ENCODE measurements around the gene EHBP1. TPM values are rescaled to one million over a fixed set of nuclear protein-coding genes. Genes with fewer than 3 reads are reported as not detected.

The EHBP1 gene
- total RNA-seq, 2 experiments from 2014 or later: 22.2 to 24.7 TPM

DNA sequence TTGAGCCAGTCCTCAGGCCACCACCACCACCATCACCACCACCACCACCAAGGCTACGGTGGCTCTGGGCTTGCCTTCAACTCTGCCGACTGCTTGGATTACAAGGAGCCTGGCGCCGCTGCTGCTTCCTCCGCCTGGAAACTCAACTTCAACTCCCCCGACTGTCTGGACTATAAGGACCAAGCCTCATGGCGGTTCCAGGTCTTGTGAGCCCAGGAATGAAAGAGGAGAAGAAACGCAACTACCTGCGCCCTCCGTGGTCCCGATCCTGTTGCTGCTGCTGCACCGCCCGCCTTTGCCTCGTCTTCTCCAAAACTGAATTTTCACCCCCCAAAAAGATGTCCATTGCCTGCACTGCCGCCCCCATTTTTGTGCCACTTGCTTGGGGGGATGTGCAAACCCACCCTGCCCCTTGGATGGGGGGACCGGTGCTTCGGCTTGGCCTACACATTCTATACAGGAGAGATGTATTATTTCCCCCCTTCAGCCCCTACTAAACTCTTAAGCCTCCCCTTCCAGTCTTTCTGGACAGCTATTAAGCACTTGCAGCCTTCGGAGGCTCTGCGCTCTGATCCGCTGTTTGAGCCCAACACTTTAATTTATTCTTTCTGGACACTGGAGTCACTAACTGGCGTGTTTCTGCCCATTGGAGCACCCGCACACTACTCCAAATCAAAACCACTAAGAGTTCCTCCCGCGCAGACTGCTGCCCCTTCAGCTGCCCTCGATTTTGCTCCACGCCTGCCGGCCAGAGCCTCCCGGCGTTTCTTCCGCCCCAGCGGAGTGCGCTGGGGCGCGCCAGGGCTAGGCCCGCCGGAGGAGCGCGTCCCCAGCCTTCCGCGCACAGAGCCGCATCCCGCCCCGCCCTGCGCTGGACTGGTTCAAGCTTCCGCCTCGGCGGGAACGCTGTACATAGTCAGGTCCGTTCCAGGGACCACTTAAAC, 350.9 kb downstream of the EHBP1 start:
- Mint-ChIP-seq H3K9me3 (no peaks in the 10 kb centered on the region), H3K4me1 (peaks cover 56% of the 10 kb centered on the region), H3K27ac (no peak overlapping the region), H3K27me3 (peaks cover 89% of the 10 kb centered on the region), H3K4me3 (peak overlapping the region; percentile 43), H3K36me3 (ENCODE audit: low read depth) (peaks cover 10% of the 10 kb centered on the region)
- POLR2A ChIA-PET: no interaction called here
- CTCF ChIA-PET: interaction anchor here (1.0 kb wide), 1 partner anchor 12 kb away, joined by 3 read pairs; no protein-coding TSS in a partner anchor
- no peak for DNase-seq

DNA sequence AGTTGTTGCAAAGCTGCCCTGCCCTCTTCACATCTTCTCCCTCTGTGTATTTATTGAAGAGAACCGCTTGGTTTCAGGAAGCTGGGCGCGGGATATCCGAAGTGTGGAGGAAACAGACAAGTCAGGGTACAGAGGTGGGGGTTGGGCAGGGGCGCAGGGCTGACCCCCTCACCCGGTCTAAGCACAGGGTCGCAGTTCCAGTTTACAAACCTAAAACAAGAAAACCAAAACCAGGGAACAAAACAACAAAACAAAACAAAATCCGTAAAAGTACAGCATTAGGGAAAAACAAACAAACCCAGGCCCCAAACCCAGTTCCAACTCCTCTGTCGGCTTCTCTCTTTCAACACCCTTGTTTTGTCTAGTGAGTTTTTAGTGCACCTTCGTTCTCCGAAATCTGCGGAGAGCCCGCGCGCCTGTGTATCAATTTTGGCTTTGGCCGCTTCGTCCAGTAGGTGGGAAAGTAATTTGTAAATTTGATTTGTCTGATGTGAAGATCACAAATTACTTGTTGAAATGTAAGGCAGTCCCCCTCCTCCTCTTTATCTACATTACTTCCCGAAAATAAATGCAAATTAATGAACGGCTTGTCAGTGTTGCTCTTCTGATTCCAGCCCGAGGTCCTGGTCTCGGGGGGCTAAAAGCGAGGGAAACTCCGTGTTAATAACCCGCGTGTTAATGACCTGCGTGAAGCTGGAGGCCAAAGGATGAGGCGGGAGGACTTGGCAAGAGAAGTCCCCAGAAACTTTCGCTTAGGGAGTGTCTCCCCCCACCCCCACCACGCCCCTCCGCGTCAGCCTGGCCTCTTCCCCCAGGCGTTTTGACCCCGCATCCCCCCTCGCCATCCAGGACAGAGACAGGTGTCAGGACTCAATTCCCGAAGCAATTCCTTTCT, 352.0 kb downstream of the EHBP1 start:
- Mint-ChIP-seq H3K4me1 (peaks cover 53% of the 10 kb centered on the region), H3K27me3 (peaks cover 89% of the 10 kb centered on the region), H3K27ac (no peak overlapping the region), H3K9me3 (no peaks in the 10 kb centered on the region), H3K4me3 (peak overlapping the region; percentile 24), H3K36me3 (ENCODE audit: low read depth) (peaks cover 10% of the 10 kb centered on the region)
- no peak for DNase-seq
- ChIA-PET POLR2A (no interaction called here), CTCF (no interaction called here)

DNA sequence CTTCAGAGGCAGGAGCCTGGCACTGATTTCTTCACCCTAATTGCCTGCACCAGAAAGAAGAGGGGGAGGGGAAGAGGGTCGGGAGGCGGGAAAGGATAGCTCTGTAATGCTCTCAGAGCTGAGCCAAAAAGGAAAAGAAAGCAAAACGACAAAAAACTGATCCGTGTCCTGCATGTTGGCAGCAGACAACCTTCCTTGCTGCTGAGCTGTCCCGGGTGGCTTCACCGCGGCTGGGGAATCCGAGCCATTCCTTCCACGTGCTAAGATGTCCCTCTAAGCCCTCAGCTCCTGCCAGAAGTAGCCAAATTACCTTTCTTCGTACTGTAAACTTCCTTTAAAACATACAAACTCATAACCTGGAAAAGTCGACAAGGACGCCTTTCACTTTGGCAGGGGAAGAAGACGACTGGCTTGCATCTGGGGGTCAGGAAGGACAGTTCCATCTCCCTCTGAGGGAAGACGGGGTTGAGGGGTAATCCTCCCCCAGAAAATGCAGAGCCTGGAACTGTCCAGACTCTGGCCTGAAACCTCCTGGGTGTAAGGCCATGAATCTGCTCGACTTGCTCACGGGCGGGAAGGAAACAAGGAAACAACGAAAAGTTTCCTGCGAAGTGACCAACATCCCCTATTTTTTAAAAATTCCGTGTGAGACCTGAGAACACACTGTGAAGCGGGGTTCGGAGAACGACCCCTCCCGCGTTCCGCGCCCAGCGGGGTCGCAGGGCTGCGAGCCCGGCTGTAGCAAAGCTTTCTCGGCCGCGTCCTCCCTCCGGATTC, 352.8 kb downstream of the EHBP1 start:
- Mint-ChIP-seq H3K9me3 (no peaks in the 10 kb centered on the region), H3K27ac (no peak overlapping the region), H3K36me3 (ENCODE audit: low read depth) (peaks cover 10% of the 10 kb centered on the region), H3K27me3 (peaks cover 85% of the 10 kb centered on the region), H3K4me1 (peaks cover 51% of the 10 kb centered on the region), H3K4me3 (peak overlapping the region; percentile 58)
- ChIA-PET POLR2A (no interaction called here), CTCF (no interaction called here)
- DNase-seq: no peak

DNA sequence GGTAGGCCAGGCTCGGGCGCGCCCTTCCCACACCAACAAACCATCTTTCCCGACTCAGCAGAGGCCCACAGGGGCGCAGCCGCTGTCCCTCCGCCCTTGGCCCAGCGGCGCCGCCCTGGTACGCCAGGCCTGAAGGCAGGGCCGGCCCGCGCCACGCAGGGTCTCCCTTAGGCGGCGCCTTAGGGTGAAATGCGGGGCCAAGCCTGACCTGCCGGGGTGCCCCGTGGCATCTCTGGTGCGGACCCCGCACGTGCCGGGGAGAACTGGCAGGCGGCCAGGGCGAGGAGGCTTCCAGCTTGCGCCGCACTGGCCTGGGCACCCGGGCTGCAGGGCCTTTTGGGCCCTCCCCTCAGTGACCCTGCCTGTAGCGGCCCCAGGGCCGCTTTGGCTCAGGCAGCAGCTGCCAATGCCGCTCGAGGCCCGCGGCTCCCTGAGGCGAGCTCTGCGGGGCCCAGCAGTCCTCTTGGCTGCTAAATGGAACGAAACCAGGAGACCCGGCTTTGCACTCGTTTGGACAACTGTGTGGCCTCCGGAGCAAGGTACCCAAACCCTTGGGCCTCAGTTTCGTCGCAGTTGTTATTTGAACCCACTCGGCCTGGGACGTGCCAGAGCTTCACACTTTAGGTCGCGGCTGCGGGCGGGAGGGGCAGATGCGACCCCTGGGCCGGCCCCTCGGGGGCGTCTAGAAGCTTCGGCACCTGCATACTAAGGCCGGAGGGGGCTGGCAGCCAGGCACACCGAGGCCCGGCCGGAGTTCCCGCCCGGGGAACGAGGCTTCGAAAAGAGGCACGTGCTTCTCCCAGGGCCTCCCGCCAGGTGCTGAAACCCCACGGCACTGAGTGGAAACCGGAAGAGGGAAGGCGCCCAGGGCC, 353.6 kb downstream of the EHBP1 start:
- CTCF ChIA-PET: interaction anchor here (0.6 kb wide), 1 partner anchor 1267 kb away, joined by 3 read pairs; no protein-coding TSS in a partner anchor
- H3K4me3 Mint-ChIP-seq: no peak overlapping the region
- H3K4me1 Mint-ChIP-seq: peaks cover 44% of the 10 kb centered on the region
- no peak overlapping the region for H3K27ac Mint-ChIP-seq
- peaks cover 84% of the 10 kb centered on the region for H3K27me3 Mint-ChIP-seq
- POLR2A ChIA-PET: no interaction called here
- no peaks in the 10 kb centered on the region for H3K9me3 Mint-ChIP-seq
- H3K36me3 Mint-ChIP-seq (ENCODE audit: low read depth): peaks cover 10% of the 10 kb centered on the region
- no peak for DNase-seq

DNA sequence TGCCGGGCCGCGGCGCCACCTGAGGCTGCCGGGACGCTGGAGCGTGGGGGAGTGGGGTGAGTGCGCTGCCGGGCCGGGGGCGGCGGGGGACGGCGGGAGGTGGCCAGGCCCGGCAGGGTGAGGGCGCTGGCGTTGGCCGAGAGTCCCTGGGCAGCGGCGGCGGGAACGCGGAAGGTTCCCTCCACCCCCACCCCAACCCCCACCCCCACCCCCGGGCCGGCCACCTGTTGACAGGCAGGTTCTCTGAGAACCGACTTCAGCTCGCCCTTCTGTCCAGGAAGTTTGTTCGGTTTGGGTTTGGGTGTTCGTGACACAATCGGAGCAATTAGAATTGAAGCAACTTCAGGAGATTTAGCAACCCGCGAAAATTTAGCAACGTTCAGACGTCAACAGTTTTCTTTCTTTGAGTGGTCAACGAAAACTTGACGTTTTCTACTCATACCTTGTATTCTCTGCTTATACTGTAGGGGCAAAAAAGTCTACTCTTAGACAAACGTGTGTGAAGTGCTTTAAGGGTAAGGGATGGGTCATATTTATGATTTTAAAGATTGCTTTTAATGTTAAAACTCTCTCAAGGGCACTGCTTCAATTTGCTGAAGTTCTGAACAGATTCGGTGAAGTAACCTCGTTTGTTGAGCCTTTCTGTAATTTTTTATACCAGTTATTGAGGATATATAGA, 354.4 kb downstream of the EHBP1 start:
- peaks cover 36% of the 10 kb centered on the region for H3K4me1 Mint-ChIP-seq
- peak overlapping the region; percentile 25 for H3K27ac Mint-ChIP-seq
- no peak for DNase-seq
- peaks cover 10% of the 10 kb centered on the region for H3K36me3 Mint-ChIP-seq (ENCODE audit: low read depth)
- no peaks in the 10 kb centered on the region for H3K9me3 Mint-ChIP-seq
- ChIA-PET POLR2A (no interaction called here), CTCF (interaction anchor here (0.6 kb wide), 1 partner anchor 1268 kb away, joined by 3 read pairs; no protein-coding TSS in a partner anchor)
- H3K4me3 Mint-ChIP-seq: peak overlapping the region; percentile 35
- H3K27me3 Mint-ChIP-seq: peaks cover 82% of the 10 kb centered on the region

DNA sequence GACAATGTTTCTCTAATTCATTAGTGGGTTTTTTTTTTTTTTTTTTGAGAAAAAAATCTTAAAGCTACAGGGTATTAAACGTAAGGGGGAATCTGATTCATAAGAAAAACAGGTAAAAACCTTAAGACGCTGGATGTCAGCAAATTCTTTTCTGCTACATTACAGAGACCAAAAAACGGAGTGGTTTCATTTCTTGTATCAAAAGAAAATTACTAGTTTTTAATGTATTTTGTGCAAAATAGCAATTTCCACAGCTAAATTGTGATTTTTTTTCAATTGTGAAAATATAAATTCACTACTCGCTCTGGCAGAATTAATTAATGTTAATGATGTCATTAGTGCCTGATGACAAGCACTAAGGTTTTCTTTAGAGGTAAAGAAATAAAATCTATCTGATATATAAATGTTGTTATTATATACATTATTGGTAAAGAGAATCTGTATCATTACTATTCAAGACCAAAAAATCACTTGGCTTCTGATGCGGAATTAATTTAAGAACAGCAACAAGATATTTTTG, 355.0 kb downstream of the EHBP1 start:
- H3K27ac Mint-ChIP-seq: peak overlapping the region; percentile 25
- peaks cover 78% of the 10 kb centered on the region for H3K27me3 Mint-ChIP-seq
- no peaks in the 10 kb centered on the region for H3K9me3 Mint-ChIP-seq
- CTCF ChIA-PET: no interaction called here
- peaks cover 34% of the 10 kb centered on the region for H3K4me1 Mint-ChIP-seq
- peaks cover 10% of the 10 kb centered on the region for H3K36me3 Mint-ChIP-seq (ENCODE audit: low read depth)
- POLR2A ChIA-PET: no interaction called here
- no peak overlapping the region for H3K4me3 Mint-ChIP-seq
- no peak for DNase-seq

DNA sequence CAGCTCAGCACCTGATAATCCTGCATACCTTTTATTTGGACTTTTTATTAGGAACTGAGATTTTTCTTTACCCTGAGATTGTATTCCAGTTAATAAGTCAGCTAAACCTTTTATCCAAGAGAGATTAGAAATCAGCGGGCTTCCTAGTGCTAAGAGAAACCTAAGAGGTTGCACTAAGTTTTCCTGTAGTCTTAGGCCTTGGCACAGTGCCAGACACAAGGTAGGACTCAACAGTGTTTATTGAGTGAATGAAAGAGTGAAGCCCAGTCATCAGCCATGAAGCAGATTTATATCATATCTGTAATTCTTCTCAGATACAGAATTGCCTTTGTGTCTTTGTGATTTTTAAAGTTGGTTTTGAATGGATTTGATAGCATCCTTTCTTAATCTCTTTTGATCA, 358.7 kb downstream of the EHBP1 start:
- H3K4me1 Mint-ChIP-seq: peaks cover 4% of the 10 kb centered on the region
- POLR2A ChIA-PET: no interaction called here
- no peak overlapping the region for H3K4me3 Mint-ChIP-seq
- no peak for DNase-seq
- no peak overlapping the region for H3K27ac Mint-ChIP-seq
- peaks cover 65% of the 10 kb centered on the region for H3K27me3 Mint-ChIP-seq
- H3K9me3 Mint-ChIP-seq: no peaks in the 10 kb centered on the region
- CTCF ChIA-PET: interaction anchor here (1.5 kb wide), 1 partner anchor 12 kb away, joined by 3 read pairs; no protein-coding TSS in a partner anchor
- H3K36me3 Mint-ChIP-seq (ENCODE audit: low read depth): peaks cover 5% of the 10 kb centered on the region

DNA sequence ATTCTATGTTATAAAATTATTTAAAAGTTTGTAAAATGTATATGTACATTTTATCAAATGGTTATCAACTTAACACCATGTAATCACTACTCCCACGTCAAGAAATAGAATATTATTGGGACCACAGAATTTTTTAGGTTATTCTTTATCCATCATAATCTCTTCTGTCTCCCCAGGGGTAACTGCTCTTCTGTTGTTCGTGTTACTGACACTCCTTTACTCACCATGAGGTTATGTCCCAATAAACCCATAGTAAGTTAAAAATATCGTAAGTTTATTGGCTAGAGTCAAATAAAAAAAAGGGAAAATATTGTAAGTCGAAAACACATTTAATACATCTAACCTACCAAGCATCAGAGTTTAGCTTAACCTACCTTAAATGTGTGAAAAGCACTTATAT, 359.1 kb downstream of the EHBP1 start:
- peaks cover 5% of the 10 kb centered on the region for H3K36me3 Mint-ChIP-seq (ENCODE audit: low read depth)
- CTCF ChIA-PET: no interaction called here
- H3K9me3 Mint-ChIP-seq: no peaks in the 10 kb centered on the region
- POLR2A ChIA-PET: no interaction called here
- H3K4me1 Mint-ChIP-seq: peaks cover 4% of the 10 kb centered on the region
- H3K4me3 Mint-ChIP-seq: no peak overlapping the region
- no peak overlapping the region for H3K27ac Mint-ChIP-seq
- DNase-seq: no peak
- H3K27me3 Mint-ChIP-seq: peaks cover 64% of the 10 kb centered on the region

DNA sequence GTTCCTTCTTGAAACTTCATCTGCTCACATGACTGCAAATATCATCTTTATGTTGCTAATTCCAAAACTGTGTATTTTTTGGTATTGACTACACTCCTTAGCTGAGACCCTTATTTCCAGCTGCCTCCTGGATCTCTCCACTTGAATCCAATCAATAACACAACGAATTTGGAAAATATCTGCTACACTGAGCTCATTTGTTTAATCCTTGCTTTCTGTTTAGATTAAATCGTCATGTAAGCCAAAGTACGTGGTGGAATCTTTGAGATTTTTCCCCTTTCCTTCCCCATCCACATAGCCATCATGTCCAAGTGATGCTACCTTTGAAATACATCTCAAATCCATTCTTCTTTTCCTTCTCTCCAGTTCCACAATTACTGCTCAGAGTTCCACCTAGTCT, 360.8 kb downstream of the EHBP1 start:
- H3K27ac Mint-ChIP-seq: no peak overlapping the region
- H3K36me3 Mint-ChIP-seq (ENCODE audit: low read depth): no peaks in the 10 kb centered on the region
- POLR2A ChIA-PET: no interaction called here
- no peaks in the 10 kb centered on the region for H3K9me3 Mint-ChIP-seq
- no peaks in the 10 kb centered on the region for H3K4me1 Mint-ChIP-seq
- CTCF ChIA-PET: no interaction called here
- no peak overlapping the region for H3K4me3 Mint-ChIP-seq
- no peak for DNase-seq
- peaks cover 50% of the 10 kb centered on the region for H3K27me3 Mint-ChIP-seq

DNA sequence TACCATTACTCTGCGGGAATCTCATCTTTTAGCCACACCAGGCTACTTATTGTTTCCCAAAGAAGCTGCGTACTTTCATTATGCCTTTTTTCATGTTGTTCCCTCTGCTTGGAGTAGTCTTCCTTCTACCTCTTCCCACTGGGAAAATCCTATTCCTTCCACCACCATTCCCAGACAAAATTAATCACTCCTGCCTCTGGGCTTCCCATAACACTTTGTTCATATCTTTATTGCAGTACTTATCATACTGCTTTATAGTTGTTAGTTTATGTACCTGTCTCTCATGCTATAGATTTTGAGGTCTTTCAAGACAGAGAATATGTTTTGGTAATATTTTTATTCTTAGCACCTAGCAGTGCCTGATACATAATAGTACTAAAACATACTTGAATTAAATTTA, 361.3 kb downstream of the EHBP1 start:
- no peak for DNase-seq
- no peaks in the 10 kb centered on the region for H3K4me1 Mint-ChIP-seq
- no peaks in the 10 kb centered on the region for H3K36me3 Mint-ChIP-seq (ENCODE audit: low read depth)
- ChIA-PET CTCF (no interaction called here), POLR2A (no interaction called here)
- no peak overlapping the region for H3K27ac Mint-ChIP-seq
- H3K4me3 Mint-ChIP-seq: no peak overlapping the region
- peaks cover 46% of the 10 kb centered on the region for H3K27me3 Mint-ChIP-seq
- H3K9me3 Mint-ChIP-seq: no peaks in the 10 kb centered on the region

DNA sequence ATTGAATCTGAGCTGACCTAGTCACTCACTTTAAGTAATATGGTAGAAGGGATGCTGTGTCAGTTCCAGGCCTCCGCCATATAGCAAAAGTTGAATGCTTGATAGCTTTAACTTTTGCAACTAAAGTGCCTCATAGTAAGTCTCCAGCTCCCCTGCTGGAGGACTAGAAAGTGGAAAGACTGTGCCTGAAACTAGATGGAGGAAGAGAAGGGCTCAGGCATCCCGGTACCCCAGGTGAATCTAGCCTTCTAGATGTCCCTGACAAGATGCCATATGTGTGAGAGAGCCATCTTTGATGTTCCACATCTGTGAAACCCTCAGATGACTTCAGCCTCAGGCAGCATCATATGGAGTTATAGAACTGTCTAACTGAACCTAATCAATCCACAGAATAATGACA, 366.2 kb downstream of the EHBP1 start:
- Mint-ChIP-seq H3K27ac (no peak overlapping the region), H3K4me3 (no peak overlapping the region), H3K4me1 (no peaks in the 10 kb centered on the region), H3K9me3 (no peaks in the 10 kb centered on the region), H3K36me3 (ENCODE audit: low read depth) (no peaks in the 10 kb centered on the region), H3K27me3 (peaks cover 17% of the 10 kb centered on the region)
- CTCF ChIA-PET: no interaction called here
- POLR2A ChIA-PET: no interaction called here
- DNase-seq: no peak

All from activated CD4-positive, alpha-beta T cell treated with anti-CD3 and anti-CD28 coated beads, Interleukin-2, amount 10 ng/mL, durations not matched to agents 7 days and 5 days (primary cell).